Activated T-cell treated with anti-CD3 and anti-CD28 coated beads, Interleukin-2, amount 50 U/mL, for 24 hours (primary cell): ENCODE results near the gene SAMD4B.
A peak's percentile ranks its signal among the peaks of the same experiment; 100 is the strongest.
"Not testable (repeated sequence)": the region's sequence is repeated elsewhere in the genome, so short reads cannot be mapped to it uniquely, and the experiment has no call there.

Experiments
- DNase-seq: peaks from one replicate; pipeline ENCODE4 v3.0.0-alpha.2; 2020
- H3K27ac Mint-ChIP-seq: 2 replicates; pipeline ENCODE4 v1.8.0; 2020; ENCODE audit warnings: mild to moderate bottlenecking, mixed read lengths
- H3K27me3 Mint-ChIP-seq: 2 replicates; pipeline ENCODE4 v1.8.0; 2020; ENCODE audit warnings: mixed read lengths
- H3K36me3 Mint-ChIP-seq: 2 replicates; pipeline ENCODE4 v1.8.0; 2020; ENCODE audit warnings: low read depth, mixed read lengths
- H3K4me1 Mint-ChIP-seq: 2 replicates; pipeline ENCODE4 v1.8.0; 2020; ENCODE audit warnings: low read depth, mixed read lengths
- H3K4me3 Mint-ChIP-seq: 2 replicates; pipeline ENCODE4 v1.8.0; 2020; ENCODE audit warnings: mild to moderate bottlenecking, moderate library complexity, mixed read lengths
- H3K9me3 Mint-ChIP-seq: 2 replicates; pipeline ENCODE4 v1.8.0; 2020; ENCODE audit warnings: mixed read lengths

The SAMD4B gene

GRCh38 chr19:39306075-39306474 is 36.1 kb upstream of the SAMD4B start:
- no peaks in the 10 kb centered on the region for H3K9me3 Mint-ChIP-seq
- peaks cover 23% of the 10 kb centered on the region for H3K36me3 Mint-ChIP-seq
- no peaks in the 10 kb centered on the region for H3K27me3 Mint-ChIP-seq
- no peak overlapping the region for H3K27ac Mint-ChIP-seq
- DNase-seq = no peak
- H3K4me3 Mint-ChIP-seq = no peak overlapping the region
- peaks cover 2% of the 10 kb centered on the region for H3K4me1 Mint-ChIP-seq

GRCh38 chr19:39307046-39307821 is 35.0 kb upstream of the SAMD4B start:
- no peaks in the 10 kb centered on the region for H3K9me3 Mint-ChIP-seq
- no peak overlapping the region for H3K27ac Mint-ChIP-seq
- no peak overlapping the region for H3K4me3 Mint-ChIP-seq
- H3K36me3 Mint-ChIP-seq = peaks cover 31% of the 10 kb centered on the region
- no peaks in the 10 kb centered on the region for H3K27me3 Mint-ChIP-seq
- no peak for DNase-seq
- peaks cover 5% of the 10 kb centered on the region for H3K4me1 Mint-ChIP-seq

DNA sequence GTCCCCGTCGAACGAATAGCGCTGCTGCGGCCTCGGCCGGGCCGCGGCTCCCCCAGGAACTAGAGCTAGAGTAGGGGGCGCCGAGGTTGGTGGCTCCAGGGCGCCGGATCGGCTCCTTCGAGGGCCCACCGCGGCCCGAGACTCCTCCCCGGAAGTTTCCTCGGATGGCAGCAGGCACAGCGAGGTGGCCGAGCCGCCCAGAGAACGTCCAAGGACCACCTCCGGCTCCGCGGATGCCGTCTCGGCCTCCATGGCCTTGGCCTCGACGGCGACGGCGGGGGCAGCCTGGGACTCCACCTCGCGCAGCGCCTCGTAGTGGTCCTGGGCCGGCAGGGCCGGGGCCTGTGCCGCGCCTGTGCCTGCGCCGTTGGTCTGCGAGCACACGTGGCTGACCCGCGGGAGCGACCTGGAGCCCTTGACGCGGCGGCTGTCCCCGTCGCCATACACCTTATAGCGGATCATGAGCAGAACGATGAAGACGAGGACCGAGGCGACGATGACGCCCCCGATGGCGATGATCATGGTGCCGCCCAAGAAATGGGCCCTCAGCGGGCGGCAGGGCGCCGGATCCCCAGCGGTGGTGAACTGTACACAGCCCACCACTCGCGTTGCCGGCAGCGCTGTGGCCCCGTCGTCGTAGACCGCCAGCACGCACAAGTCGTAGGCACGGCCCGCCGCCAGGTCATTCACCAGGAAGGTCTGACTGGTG is 34.2 kb upstream of the SAMD4B start:
- H3K27me3 Mint-ChIP-seq = no peaks in the 10 kb centered on the region
- H3K4me1 Mint-ChIP-seq = peaks cover 5% of the 10 kb centered on the region
- H3K4me3 Mint-ChIP-seq = no peak overlapping the region
- no peak overlapping the region for H3K27ac Mint-ChIP-seq
- H3K36me3 Mint-ChIP-seq = peaks cover 36% of the 10 kb centered on the region
- no peaks in the 10 kb centered on the region for H3K9me3 Mint-ChIP-seq
- DNase-seq = no peak

GRCh38 chr19:39308531-39309304 is 33.5 kb upstream of the SAMD4B start:
- H3K27ac Mint-ChIP-seq = no peak overlapping the region
- peaks cover 5% of the 10 kb centered on the region for H3K4me1 Mint-ChIP-seq
- H3K36me3 Mint-ChIP-seq = peaks cover 42% of the 10 kb centered on the region
- H3K9me3 Mint-ChIP-seq = no peaks in the 10 kb centered on the region
- no peaks in the 10 kb centered on the region for H3K27me3 Mint-ChIP-seq
- DNase-seq = no peak
- H3K4me3 Mint-ChIP-seq = no peak overlapping the region

- H3K4me1 Mint-ChIP-seq, H3K4me3 Mint-ChIP-seq, H3K27me3 Mint-ChIP-seq, H3K9me3 Mint-ChIP-seq, DNase-seq, H3K27ac Mint-ChIP-seq: not testable (repeated sequence)
- H3K36me3 Mint-ChIP-seq = peaks cover 45% of the 10 kb centered on the region
Measured at GRCh38 chr19:39309305-39309670, 32.9 kb upstream of the SAMD4B start.

DNA sequence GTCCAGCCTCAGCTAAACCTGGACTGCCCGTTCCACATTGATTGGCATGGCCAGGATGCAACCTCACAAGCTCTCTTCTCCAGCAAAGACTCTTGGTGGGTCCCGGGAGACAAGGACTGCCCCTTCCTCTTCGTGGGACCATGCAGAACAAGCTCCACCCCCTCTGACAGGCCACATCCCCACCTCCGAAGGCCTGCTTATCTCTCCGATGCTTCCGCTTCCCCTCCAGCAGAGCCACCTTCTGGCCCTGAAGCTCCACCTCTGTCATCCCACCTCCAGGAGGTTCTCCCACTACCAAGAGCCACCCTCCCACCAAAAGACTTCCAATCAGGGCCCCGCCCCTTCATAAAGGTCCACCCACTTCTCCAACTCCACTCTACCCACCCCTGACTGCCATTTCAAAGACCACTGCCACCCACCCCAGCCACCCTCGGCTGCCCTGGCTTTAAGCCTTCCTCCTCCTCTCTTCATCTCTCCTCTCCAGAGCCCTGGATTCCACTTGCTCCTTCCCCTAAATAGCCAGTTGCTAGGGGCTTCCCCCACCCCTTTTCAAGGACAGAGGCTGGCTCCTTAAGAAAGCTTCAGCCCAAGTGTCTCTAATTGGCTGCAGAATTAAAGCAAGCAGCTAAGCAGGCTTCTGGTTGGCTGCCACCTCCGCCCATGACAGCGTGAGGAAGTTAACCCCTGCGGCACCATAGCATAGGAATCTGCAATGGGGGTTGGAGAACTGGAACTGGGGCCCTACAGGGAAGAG is 31.5 kb upstream of the SAMD4B start:
- no peaks in the 10 kb centered on the region for H3K27me3 Mint-ChIP-seq
- no peak for DNase-seq
- H3K4me1 Mint-ChIP-seq = peaks cover 5% of the 10 kb centered on the region
- H3K27ac Mint-ChIP-seq = peak overlapping the region; percentile 31
- no peak overlapping the region for H3K4me3 Mint-ChIP-seq
- peaks cover 55% of the 10 kb centered on the region for H3K36me3 Mint-ChIP-seq
- no peaks in the 10 kb centered on the region for H3K9me3 Mint-ChIP-seq

- no peak overlapping the region for H3K27ac Mint-ChIP-seq
- H3K27me3 Mint-ChIP-seq = no peaks in the 10 kb centered on the region
- H3K36me3 Mint-ChIP-seq = peaks cover 49% of the 10 kb centered on the region
Measured at GRCh38 chr19:39314016-39314728, 28.0 kb upstream of the SAMD4B start.

DNA sequence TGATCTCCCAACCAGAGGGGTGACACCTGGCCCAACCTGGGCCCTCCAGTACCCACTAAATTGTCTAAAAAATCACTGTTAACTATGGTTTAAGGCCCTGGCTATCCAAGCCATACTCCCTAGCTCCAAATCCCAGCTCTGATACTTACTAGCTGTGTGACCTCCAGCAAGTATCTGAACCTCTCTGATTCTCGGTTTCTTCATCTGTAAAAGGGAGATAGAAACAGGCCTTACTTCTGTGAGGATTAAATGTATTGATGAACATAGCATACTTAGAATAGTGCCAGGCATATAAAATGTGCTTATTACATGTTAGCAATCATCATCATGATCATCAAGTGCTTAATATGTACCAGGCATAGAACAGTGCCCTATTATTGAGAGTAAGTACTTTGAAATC is 26.3 kb upstream of the SAMD4B start:
- Mint-ChIP-seq H3K27ac (no peak overlapping the region), H3K4me1 (peaks cover 17% of the 10 kb centered on the region), H3K36me3 (peaks cover 40% of the 10 kb centered on the region), H3K9me3 (no peaks in the 10 kb centered on the region), H3K27me3 (no peaks in the 10 kb centered on the region), H3K4me3 (no peak overlapping the region)
- no peak for DNase-seq

More at GRCh38 chr19:39314016-39314728, 28.0 kb upstream of the SAMD4B start:
- no peak overlapping the region for H3K4me3 Mint-ChIP-seq
- H3K9me3 Mint-ChIP-seq = no peaks in the 10 kb centered on the region
- peaks cover 10% of the 10 kb centered on the region for H3K4me1 Mint-ChIP-seq
- no peak for DNase-seq

DNA sequence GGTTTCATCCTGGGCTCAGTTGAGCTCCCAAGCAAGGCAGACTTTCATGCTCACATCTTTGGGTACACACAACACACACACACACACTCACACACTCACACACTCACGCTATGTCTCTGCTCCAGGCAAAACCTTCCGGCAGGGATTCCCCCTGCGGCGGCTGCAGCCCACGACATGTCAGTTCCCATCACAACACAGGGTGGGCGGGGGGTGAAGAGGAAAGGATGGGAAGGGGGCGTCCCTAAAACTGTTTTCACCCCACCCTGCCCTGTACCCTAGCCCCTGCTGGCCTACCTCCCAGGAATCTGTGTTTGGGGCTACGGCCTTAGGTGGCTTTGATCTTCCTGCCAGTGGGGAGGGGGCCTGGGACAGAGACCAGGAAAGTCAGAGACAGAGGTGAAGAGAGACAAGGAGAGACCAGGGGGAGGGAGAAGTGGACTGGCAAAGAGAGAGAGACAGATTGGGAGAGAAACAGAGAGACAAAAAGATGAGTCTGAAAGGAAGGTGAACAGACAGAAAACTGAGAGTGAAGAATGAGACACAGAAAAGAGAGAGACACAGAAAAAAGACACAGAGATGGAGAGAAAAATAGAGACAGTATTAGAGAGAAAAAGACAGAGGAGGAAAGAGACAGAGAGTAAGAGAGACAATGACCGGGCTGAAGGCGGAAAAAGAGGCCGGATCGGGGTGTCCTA is 25.4 kb upstream of the SAMD4B start:
- no peak for DNase-seq
- H3K4me1 Mint-ChIP-seq = peaks cover 20% of the 10 kb centered on the region
- no peaks in the 10 kb centered on the region for H3K27me3 Mint-ChIP-seq
- peaks cover 36% of the 10 kb centered on the region for H3K36me3 Mint-ChIP-seq
- no peak overlapping the region for H3K4me3 Mint-ChIP-seq
- no peak overlapping the region for H3K27ac Mint-ChIP-seq
- H3K9me3 Mint-ChIP-seq = no peaks in the 10 kb centered on the region

DNA sequence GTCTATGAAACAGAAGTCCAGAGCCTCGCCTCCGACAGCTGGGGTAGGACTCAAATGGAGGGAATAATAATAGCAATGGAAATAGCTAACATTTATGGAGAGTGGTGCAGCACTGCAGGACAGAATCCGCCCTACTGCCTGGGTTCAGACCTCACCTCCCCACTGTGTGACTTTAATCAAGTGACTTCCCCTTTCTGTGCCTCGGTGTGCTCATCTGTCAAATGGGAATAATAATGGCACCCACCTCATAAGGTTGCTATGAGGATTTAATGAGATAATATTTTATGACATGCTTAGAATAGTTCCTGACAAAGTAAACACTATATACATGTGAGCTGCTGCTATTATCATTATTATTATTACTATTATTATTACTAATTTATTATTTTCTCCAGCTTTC is 24.7 kb upstream of the SAMD4B start:
- no peaks in the 10 kb centered on the region for H3K27me3 Mint-ChIP-seq
- peaks cover 20% of the 10 kb centered on the region for H3K4me1 Mint-ChIP-seq
- H3K4me3 Mint-ChIP-seq = no peak overlapping the region
- H3K36me3 Mint-ChIP-seq = peaks cover 30% of the 10 kb centered on the region
- H3K27ac Mint-ChIP-seq = no peak overlapping the region
- DNase-seq = no peak
- H3K9me3 Mint-ChIP-seq = no peaks in the 10 kb centered on the region

DNA sequence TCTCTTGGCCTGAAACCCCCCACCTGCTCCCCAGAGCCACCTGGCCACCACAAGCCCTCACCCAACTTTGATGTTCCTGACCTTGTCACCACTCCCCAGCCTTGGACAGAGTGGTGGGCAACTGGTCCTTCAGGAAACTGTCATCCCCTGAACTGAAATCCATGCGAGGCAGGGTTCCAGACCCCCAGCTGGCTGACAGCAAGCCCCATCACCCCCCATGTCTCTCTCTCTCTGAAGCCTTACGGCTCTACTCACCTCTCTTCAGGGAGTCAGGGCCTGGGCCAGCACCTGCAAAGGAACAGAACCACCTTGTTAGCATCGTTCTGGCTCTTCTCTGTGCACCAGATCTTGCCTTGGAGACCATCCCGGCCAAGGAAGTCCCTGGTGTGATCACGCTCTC is 24.1 kb upstream of the SAMD4B start:
- H3K27ac Mint-ChIP-seq = no peak overlapping the region
- no peak overlapping the region for H3K4me3 Mint-ChIP-seq
- H3K9me3 Mint-ChIP-seq = no peaks in the 10 kb centered on the region
- peaks cover 26% of the 10 kb centered on the region for H3K36me3 Mint-ChIP-seq
- H3K4me1 Mint-ChIP-seq = peaks cover 22% of the 10 kb centered on the region
- DNase-seq = no peak
- no peaks in the 10 kb centered on the region for H3K27me3 Mint-ChIP-seq

GRCh38 chr19:39318690-39319089 is 23.5 kb upstream of the SAMD4B start:
- peaks cover 22% of the 10 kb centered on the region for H3K4me1 Mint-ChIP-seq
- H3K9me3 Mint-ChIP-seq = no peaks in the 10 kb centered on the region
- DNase-seq = no peak
- peak overlapping the region; percentile 79 for H3K4me3 Mint-ChIP-seq
- H3K27me3 Mint-ChIP-seq = no peaks in the 10 kb centered on the region
- H3K36me3 Mint-ChIP-seq = peaks cover 20% of the 10 kb centered on the region
- H3K27ac Mint-ChIP-seq = peak overlapping the region; percentile 59

DNA sequence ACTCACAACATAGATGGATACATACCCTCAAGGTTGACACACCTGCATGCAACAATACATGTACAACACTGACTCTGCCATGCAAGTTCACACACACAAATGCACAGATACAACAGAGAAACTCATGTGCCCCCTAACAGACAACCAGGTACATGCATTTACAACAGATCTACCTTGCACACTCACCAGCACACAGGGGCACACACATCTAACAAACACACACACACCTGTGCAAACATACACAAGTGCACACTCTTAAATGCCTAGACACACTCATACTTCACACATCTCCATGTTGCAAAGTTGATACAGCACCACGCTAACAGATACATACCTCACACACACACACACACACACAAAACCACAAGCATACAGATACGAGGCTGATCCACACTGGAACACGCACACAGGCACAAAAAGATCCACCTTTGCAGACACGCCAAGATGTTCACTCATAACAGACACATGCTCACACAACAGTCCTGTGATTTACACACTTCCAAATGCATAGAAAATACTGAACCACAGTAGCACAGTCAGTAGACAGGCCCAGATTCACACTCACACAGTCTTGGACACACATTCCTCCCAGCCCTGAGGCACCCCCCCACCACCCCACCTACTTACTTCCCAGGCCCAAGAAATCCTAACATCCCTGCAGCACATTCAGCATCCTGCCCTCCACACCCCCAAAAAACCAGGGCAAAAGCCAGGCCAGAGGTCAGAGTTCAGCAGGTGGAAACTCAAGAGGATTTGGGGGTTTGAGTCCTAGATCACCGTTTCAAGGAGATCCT is 22.9 kb upstream of the SAMD4B start:
- H3K4me1 Mint-ChIP-seq = peaks cover 22% of the 10 kb centered on the region
- H3K36me3 Mint-ChIP-seq = peaks cover 17% of the 10 kb centered on the region
- H3K27ac Mint-ChIP-seq = peak overlapping the region; percentile 59
- DNase-seq = no peak
- no peaks in the 10 kb centered on the region for H3K27me3 Mint-ChIP-seq
- H3K4me3 Mint-ChIP-seq = peak overlapping the region; percentile 79
- H3K9me3 Mint-ChIP-seq = no peaks in the 10 kb centered on the region
